ENCODE results near the gene ANXA2.

The ANXA2 gene

GRCh38 chr15:60389261-60390077 is 8.3 kb downstream of the ANXA2 start:
- H3K9me3 ChIP-seq (replicated peaks in 1 of 2; ENCODE audit: control insufficient read depth in 2 of 2, insufficient read depth in 1 of 2, low read depth in 1 of 2, low read length in 2 of 2), result no peaks in the 10 kb centered on the region
- H3K4me1 ChIP-seq (ENCODE audit: control insufficient read depth in 2 of 2, insufficient read depth in 1 of 2, low read depth in 1 of 2, low read length in 2 of 2), result peaks cover 15 to 16% of the 10 kb centered on the region in 2 donors
- H3K9ac ChIP-seq (ENCODE audit: low read depth, low read length, poor library complexity), result no peak overlapping the region
- H2BK15ac ChIP-seq (ENCODE audit: low read length), result no peak overlapping the region
- H3K14ac ChIP-seq (ENCODE audit: low read length), result no peak overlapping the region
- H3K4me3 ChIP-seq (ENCODE audit: low read length in 2 of 2), result no peak overlapping the region
- no peak overlapping the region for H2AK5ac ChIP-seq (ENCODE audit: low read depth, low read length)
- no peaks in the 10 kb centered on the region for H3K79me1 ChIP-seq (ENCODE audit: low read depth, low read length)
- no peak overlapping the region for H3K4ac ChIP-seq (ENCODE audit: low read length)
- H4K91ac ChIP-seq (ENCODE audit: low read depth, low read length, poor library complexity), result no peak overlapping the region
- peaks cover 0 to 12% (median 0%) of the 10 kb centered on the region in 3 experiments for H3K27me3 ChIP-seq (ENCODE audit: control insufficient read depth in 3 of 3, insufficient read depth in 3 of 3, low read depth in 1 of 3, low read length in 3 of 3)
- H3K4me2 ChIP-seq (ENCODE audit: insufficient read depth, low read length, poor library complexity, severe bottlenecking), result no peak overlapping the region
- H2BK12ac ChIP-seq (ENCODE audit: low read length), result no peak overlapping the region
- H2BK120ac ChIP-seq (ENCODE audit: low read depth, low read length), result no peak overlapping the region
- H2BK5ac ChIP-seq (ENCODE audit: low read length), result no peak overlapping the region
- no peak overlapping the region for H3K18ac ChIP-seq (ENCODE audit: low read length)
- H2AFZ ChIP-seq (ENCODE audit: low read length), result no peak overlapping the region
- no peak overlapping the region for H4K8ac ChIP-seq (ENCODE audit: low read depth, low read length)
- H3K27ac ChIP-seq (replicated peaks; ENCODE audit: low read length), result no peak overlapping the region
- no peaks in the 10 kb centered on the region for H3K36me3 ChIP-seq (replicated peaks in 1 of 2; ENCODE audit: control insufficient read depth in 2 of 2, insufficient read depth in 2 of 2, low read length in 2 of 2)
- DNase-seq (ENCODE audit: low spot score), result no peak
- WGBS, 2 donors (ENCODE audit: extremely low coverage in 2 of 2, insufficient read length in 2 of 2, insufficient replicate concordance in 1 of 2), result no CpG with 5 or more reads among the region's 8 CpGs
- no peak overlapping the region for H3K23ac ChIP-seq (ENCODE audit: low read depth, low read length, poor library complexity)

GRCh38 chr15:60387321-60387720 is 10.5 kb downstream of the ANXA2 start:
- no peak overlapping the region for H4K91ac ChIP-seq (ENCODE audit: low read depth, low read length, poor library complexity)
- no peak overlapping the region for H2BK120ac ChIP-seq (ENCODE audit: low read depth, low read length)
- H3K23ac ChIP-seq (ENCODE audit: low read depth, low read length, poor library complexity), result no peak overlapping the region
- H3K36me3 ChIP-seq (replicated peaks in 1 of 2; ENCODE audit: control insufficient read depth in 2 of 2, insufficient read depth in 2 of 2, low read length in 2 of 2), result no peaks in the 10 kb centered on the region
- DNase-seq (ENCODE audit: low spot score), result no peak
- H3K9ac ChIP-seq (ENCODE audit: low read depth, low read length, poor library complexity), result no peak overlapping the region
- no peak overlapping the region for H3K27ac ChIP-seq (replicated peaks; ENCODE audit: low read length)
- no peak overlapping the region for H2BK5ac ChIP-seq (ENCODE audit: low read length)
- H3K4me2 ChIP-seq (ENCODE audit: insufficient read depth, low read length, poor library complexity, severe bottlenecking), result no peak overlapping the region
- H4K8ac ChIP-seq (ENCODE audit: low read depth, low read length), result no peak overlapping the region
- peaks cover 0 to 9% (median 0%) of the 10 kb centered on the region in 3 experiments for H3K27me3 ChIP-seq (ENCODE audit: control insufficient read depth in 3 of 3, insufficient read depth in 3 of 3, low read depth in 1 of 3, low read length in 3 of 3)
- no peak overlapping the region for H2AFZ ChIP-seq (ENCODE audit: low read length)
- no peaks in the 10 kb centered on the region for H3K79me1 ChIP-seq (ENCODE audit: low read depth, low read length)
- H3K4ac ChIP-seq (ENCODE audit: low read length), result no peak overlapping the region
- peaks cover 7% of the 10 kb centered on the region in 2 donors for H3K4me1 ChIP-seq (ENCODE audit: control insufficient read depth in 2 of 2, insufficient read depth in 1 of 2, low read depth in 1 of 2, low read length in 2 of 2)
- no peak overlapping the region for H2BK15ac ChIP-seq (ENCODE audit: low read length)
- H2AK5ac ChIP-seq (ENCODE audit: low read depth, low read length), result no peak overlapping the region
- no peak overlapping the region for H3K4me3 ChIP-seq (ENCODE audit: low read length in 2 of 2)
- no CpG with 5 or more reads among the region's 1 CpG for WGBS, 2 donors (ENCODE audit: extremely low coverage in 2 of 2, insufficient read length in 2 of 2, insufficient replicate concordance in 1 of 2)
- H3K9me3 ChIP-seq (replicated peaks in 1 of 2; ENCODE audit: control insufficient read depth in 2 of 2, insufficient read depth in 1 of 2, low read depth in 1 of 2, low read length in 2 of 2), result no peaks in the 10 kb centered on the region
- no peak overlapping the region for H3K14ac ChIP-seq (ENCODE audit: low read length)
- H2BK12ac ChIP-seq (ENCODE audit: low read length), result no peak overlapping the region
- H3K18ac ChIP-seq (ENCODE audit: low read length), result no peak overlapping the region

- no peak overlapping the region for H2BK5ac ChIP-seq (ENCODE audit: low read length)
- no peaks in the 10 kb centered on the region for H3K79me1 ChIP-seq (ENCODE audit: low read depth, low read length)
- H3K27ac ChIP-seq (replicated peaks; ENCODE audit: low read length), result no peak overlapping the region
- H2BK15ac ChIP-seq (ENCODE audit: low read length), result no peak overlapping the region
- no peak overlapping the region for H2AK5ac ChIP-seq (ENCODE audit: low read depth, low read length)
- no peak overlapping the region for H3K18ac ChIP-seq (ENCODE audit: low read length)
- H3K4me1 ChIP-seq (ENCODE audit: control insufficient read depth in 2 of 2, insufficient read depth in 1 of 2, low read depth in 1 of 2, low read length in 2 of 2), result peaks cover 3 to 4% of the 10 kb centered on the region in 2 donors
- no peak overlapping the region for H2BK120ac ChIP-seq (ENCODE audit: low read depth, low read length)
- DNase-seq (ENCODE audit: low spot score), result no peak
- no peak overlapping the region for H3K4ac ChIP-seq (ENCODE audit: low read length)
- peaks cover 0 to 9% (median 0%) of the 10 kb centered on the region in 3 experiments for H3K27me3 ChIP-seq (ENCODE audit: control insufficient read depth in 3 of 3, insufficient read depth in 3 of 3, low read depth in 1 of 3, low read length in 3 of 3)
- H3K36me3 ChIP-seq (replicated peaks in 1 of 2; ENCODE audit: control insufficient read depth in 2 of 2, insufficient read depth in 2 of 2, low read length in 2 of 2), result no peaks in the 10 kb centered on the region
- H4K8ac ChIP-seq (ENCODE audit: low read depth, low read length), result no peak overlapping the region
- H4K91ac ChIP-seq (ENCODE audit: low read depth, low read length, poor library complexity), result no peak overlapping the region
- H3K4me3 ChIP-seq (ENCODE audit: low read length in 2 of 2), result no peak overlapping the region
- no peaks in the 10 kb centered on the region for H3K9me3 ChIP-seq (replicated peaks in 1 of 2; ENCODE audit: control insufficient read depth in 2 of 2, insufficient read depth in 1 of 2, low read depth in 1 of 2, low read length in 2 of 2)
- H2AFZ ChIP-seq (ENCODE audit: low read length), result no peak overlapping the region
- no peak overlapping the region for H3K4me2 ChIP-seq (ENCODE audit: insufficient read depth, low read length, poor library complexity, severe bottlenecking)
- WGBS, 2 donors (ENCODE audit: extremely low coverage in 2 of 2, insufficient read length in 2 of 2, insufficient replicate concordance in 1 of 2), result no CpG with 5 or more reads among the region's 4 CpGs
- H2BK12ac ChIP-seq (ENCODE audit: low read length), result no peak overlapping the region
- no peak overlapping the region for H3K14ac ChIP-seq (ENCODE audit: low read length)
- H3K9ac ChIP-seq (ENCODE audit: low read depth, low read length, poor library complexity), result no peak overlapping the region
- H3K23ac ChIP-seq (ENCODE audit: low read depth, low read length, poor library complexity), result no peak overlapping the region
Measured at GRCh38 chr15:60386615-60387014, 11.2 kb downstream of the ANXA2 start.

GRCh38 chr15:60385620-60386552 is 11.9 kb downstream of the ANXA2 start:
- Histone ChIP-seq H3K18ac (ENCODE audit: low read length) (no peak overlapping the region), H4K8ac (ENCODE audit: low read depth, low read length) (no peak overlapping the region), H3K4me2 (ENCODE audit: insufficient read depth, low read length, poor library complexity, severe bottlenecking) (no peak overlapping the region), H3K9ac (ENCODE audit: low read depth, low read length, poor library complexity) (no peak overlapping the region), H3K23ac (ENCODE audit: low read depth, low read length, poor library complexity) (no peak overlapping the region), H3K9me3 (replicated peaks in 1 of 2; ENCODE audit: control insufficient read depth in 2 of 2, insufficient read depth in 1 of 2, low read depth in 1 of 2, low read length in 2 of 2) (no peaks in the 10 kb centered on the region), H4K91ac (ENCODE audit: low read depth, low read length, poor library complexity) (no peak overlapping the region), H2BK5ac (ENCODE audit: low read length) (no peak overlapping the region), H3K79me1 (ENCODE audit: low read depth, low read length) (no peaks in the 10 kb centered on the region), H2BK15ac (ENCODE audit: low read length) (no peak overlapping the region), H2BK12ac (ENCODE audit: low read length) (no peak overlapping the region), H3K4me3 (ENCODE audit: low read length in 2 of 2) (no peak overlapping the region), H3K27me3 (ENCODE audit: control insufficient read depth in 3 of 3, insufficient read depth in 3 of 3, low read depth in 1 of 3, low read length in 3 of 3) (peaks cover 0 to 11% (median 0%) of the 10 kb centered on the region in 3 experiments), H2AK5ac (ENCODE audit: low read depth, low read length) (no peak overlapping the region), H3K4me1 (ENCODE audit: control insufficient read depth in 2 of 2, insufficient read depth in 1 of 2, low read depth in 1 of 2, low read length in 2 of 2) (peaks cover 3 to 4% of the 10 kb centered on the region in 2 donors), H2AFZ (ENCODE audit: low read length) (peak overlapping the region; percentile 48), H3K27ac (replicated peaks; ENCODE audit: low read length) (no peak overlapping the region), H2BK120ac (ENCODE audit: low read depth, low read length) (no peak overlapping the region), H3K4ac (ENCODE audit: low read length) (no peak overlapping the region), H3K36me3 (replicated peaks in 1 of 2; ENCODE audit: control insufficient read depth in 2 of 2, insufficient read depth in 2 of 2, low read length in 2 of 2) (no peaks in the 10 kb centered on the region), H3K14ac (ENCODE audit: low read length) (no peak overlapping the region)
- no CpG with 5 or more reads among the region's 7 CpGs for WGBS, 2 donors (ENCODE audit: extremely low coverage in 2 of 2, insufficient read length in 2 of 2, insufficient replicate concordance in 1 of 2)
- no peak for DNase-seq (ENCODE audit: low spot score)

All from neuronal stem cell (in vitro differentiated cells).